ENCODE measurements around the gene GTF2F2.

The GTF2F2 gene

DNA sequence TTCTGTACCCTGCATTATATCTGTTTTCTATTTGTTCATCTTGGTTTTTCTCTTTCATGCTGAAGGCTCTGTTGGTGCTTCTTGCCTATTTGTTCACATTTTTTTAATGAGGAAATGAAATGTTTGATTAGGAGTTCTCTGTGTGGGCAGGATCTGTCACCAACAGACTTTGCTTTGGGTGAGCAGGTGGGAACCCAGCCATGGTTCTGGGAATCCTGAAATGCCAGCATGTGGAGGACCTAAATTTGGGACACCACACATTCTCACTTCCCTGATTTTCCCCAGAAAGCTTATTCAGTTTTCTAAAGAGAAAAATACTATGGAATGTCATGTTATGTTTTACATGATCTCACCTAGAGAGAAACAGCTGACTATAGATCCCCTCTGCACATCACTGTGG lies 186.7 kb downstream of the GTF2F2 start:
- Histone ChIP-seq H3K4me3 (no peak overlapping the region), H3K27ac (no peak overlapping the region)
- DNase-seq (ENCODE audit: low spot score), result no peak
- TF ChIP-seq, protein P1, sequence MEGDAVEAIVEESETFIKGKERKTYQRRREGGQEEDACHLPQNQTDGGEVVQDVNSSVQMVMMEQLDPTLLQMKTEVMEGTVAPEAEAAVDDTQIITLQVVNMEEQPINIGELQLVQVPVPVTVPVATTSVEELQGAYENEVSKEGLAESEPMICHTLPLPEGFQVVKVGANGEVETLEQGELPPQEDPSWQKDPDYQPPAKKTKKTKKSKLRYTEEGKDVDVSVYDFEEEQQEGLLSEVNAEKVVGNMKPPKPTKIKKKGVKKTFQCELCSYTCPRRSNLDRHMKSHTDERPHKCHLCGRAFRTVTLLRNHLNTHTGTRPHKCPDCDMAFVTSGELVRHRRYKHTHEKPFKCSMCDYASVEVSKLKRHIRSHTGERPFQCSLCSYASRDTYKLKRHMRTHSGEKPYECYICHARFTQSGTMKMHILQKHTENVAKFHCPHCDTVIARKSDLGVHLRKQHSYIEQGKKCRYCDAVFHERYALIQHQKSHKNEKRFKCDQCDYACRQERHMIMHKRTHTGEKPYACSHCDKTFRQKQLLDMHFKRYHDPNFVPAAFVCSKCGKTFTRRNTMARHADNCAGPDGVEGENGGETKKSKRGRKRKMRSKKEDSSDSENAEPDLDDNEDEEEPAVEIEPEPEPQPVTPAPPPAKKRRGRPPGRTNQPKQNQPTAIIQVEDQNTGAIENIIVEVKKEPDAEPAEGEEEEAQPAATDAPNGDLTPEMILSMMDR (IDR thresholded peaks at IDR 0.05), result no peak

DNA sequence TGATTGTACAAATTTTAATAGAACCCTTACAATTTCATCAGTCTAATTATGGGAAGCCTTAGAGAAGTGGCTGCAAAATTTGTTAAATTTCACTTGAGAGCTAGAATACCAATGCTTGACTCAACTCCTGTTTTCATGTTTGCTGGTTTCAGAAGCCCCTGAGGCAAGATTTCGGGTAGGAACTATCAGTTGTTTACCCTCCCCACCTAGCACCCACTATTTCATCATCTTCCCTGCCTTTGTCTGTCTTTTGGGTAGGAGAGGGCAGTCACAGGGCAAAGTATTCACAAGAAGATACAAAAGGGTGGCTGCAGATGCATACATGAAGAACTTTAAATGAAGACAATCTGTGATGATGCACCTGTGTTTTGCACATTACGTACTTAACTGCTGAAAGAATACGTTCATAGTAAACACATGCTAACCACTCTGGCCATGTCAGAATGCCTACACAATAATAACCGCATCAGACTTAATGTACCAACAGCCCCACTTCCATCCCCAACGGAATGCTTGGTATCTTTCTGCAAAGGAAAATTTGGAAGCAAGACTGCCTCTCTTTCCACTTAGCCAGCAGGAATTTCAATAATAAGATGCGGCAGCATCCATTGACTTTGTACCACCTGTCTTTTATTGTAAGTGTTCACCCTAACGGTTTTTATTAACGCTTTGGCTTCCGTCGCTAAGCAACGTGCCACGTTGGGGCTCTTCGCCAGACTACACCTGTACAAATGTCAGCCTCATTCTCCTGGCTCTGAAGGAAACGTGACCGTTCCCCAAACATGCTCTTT lies 190.2 kb downstream of the GTF2F2 start:
- Histone ChIP-seq H3K4me3 (peak overlapping the region; percentile 70), H3K27ac (no peak overlapping the region)
- TF ChIP-seq, protein P1 (IDR thresholded peaks at IDR 0.05), result no peak
- no peak for DNase-seq (ENCODE audit: low spot score)

DNA sequence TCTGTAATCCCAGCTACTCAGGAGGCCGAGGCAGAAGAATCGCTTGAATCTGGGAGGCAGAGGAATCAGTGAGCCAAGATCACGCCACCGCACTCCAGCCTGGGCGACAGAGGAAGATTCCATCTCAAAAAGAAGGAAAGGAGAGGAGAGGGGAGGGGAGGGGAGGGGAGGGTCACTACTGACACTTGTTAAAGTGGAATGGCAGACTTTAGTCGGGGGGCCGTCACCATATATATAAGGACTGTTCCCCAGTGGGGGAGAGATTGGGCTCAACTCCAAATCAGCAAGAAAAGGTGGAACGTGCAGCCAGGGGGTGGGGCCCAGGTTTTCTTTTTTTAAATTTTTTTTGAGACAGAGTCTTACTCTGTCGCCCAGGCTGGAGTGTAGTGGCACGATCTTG lies 194.5 kb downstream of the GTF2F2 start:
- TF ChIP-seq, protein P1 (IDR thresholded peaks at IDR 0.05), result no peak
- Histone ChIP-seq H3K4me3 (no peak overlapping the region), H3K27ac (no peak overlapping the region)
- DNase-seq (ENCODE audit: low spot score), result no peak

DNA sequence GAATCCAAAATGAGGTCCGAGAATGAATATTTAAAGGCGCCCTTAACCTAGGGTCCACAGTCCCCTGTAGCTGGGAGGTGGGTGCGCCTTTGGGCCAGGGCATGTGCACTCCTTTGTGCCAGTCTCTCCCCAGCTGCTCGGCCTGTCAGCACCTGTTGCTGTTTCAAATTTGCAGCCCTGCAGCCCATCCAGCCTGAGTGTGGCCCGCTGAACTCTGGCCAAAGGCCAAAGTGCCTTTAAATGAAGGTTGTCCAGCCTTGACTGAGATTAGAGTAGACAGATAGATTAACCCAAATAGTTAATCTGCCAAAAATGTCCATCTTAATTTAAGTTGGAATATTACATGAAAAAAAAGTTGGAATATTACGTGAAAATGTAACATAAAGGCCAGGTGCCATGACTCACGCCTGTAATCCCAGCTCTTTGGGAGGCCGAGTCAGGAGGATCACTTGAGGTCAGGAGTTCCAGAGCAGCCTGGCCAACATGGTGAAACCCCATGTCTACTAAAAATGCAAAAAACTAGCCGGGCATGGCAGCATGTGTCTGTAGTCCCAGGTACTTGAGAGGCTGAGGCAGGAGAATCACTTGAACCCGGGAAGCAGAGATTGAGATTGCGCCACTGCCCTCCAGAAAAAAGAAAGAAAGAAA lies 195.3 kb downstream of the GTF2F2 start:
- no peak overlapping the region for H3K27ac ChIP-seq
- no peak overlapping the region for H3K4me3 ChIP-seq
- TF ChIP-seq, protein P1 (IDR thresholded peaks at IDR 0.05), result no peak
- DNase-seq (ENCODE audit: low spot score), result no peak

DNA sequence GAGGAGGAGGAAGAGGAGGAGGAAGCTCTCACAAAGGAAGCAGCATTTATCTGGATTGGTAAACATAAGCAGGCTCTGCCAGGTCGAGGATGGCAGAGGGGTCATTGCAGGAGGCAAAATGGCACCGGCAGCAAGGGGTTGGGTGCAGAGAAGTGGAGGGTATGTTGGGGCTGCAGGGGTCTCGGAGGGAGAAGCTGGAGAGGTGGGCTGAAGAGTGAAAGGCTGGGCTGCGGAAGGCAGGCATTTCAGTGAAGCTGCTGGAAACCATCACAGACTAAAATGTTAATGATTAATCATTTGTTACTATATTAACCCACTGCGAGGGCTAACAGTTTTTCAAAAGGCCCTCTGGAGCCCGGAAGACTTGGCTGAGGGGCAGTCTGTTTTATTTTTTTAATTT lies 196.0 kb downstream of the GTF2F2 start:
- DNase-seq (ENCODE audit: low spot score), result no peak
- H3K27ac ChIP-seq, result peak overlapping the region in 1 of 2 donors; percentile 27
- TF ChIP-seq, protein P1 (IDR thresholded peaks at IDR 0.05), result no peak
- H3K4me3 ChIP-seq, result no peak overlapping the region

DNA sequence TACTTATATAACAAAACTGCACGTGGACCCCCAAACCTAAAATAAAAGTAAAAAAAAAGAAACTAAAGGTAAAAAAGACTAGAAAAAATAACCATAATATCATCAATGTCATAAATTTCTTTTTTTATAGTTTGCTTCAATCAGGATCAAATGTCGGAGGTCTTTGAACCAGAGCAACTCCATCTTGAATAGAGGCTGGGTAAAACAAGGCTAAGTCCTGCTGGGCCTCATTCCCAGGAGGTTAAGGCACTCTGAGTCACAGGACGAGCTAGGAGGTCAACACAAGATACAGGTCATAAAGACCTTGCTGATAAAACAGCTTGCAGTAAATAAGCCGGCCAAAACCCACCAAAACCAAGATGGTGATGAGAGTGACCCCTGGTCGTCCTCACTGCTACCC lies 196.7 kb downstream of the GTF2F2 start:
- Histone ChIP-seq H3K27ac (peak overlapping the region in 1 of 2 donors; percentile 24), H3K4me3 (no peak overlapping the region)
- TF ChIP-seq, protein P1 (IDR thresholded peaks at IDR 0.05), result no peak
- no peak for DNase-seq (ENCODE audit: low spot score)

Measured in coronary artery (tissue), 2 donors.